Non-pigmented ciliary epithelial cell (primary cell): ENCODE measurements around the gene VAMP3.
"Not testable (repeated sequence)": the region's sequence is repeated elsewhere in the genome, so short reads cannot be mapped to it uniquely, and the experiment has no call there.

Experiments used
- DNase-seq: peaks from one replicate; pipeline ENCODE4 v3.0.0-alpha.2; 2010; ENCODE audit warnings: low read depth

The VAMP3 gene

GRCh38 chr1:7768583-7768982, 2.5 kb upstream of the VAMP3 start:
- no peak for DNase-seq

DNA sequence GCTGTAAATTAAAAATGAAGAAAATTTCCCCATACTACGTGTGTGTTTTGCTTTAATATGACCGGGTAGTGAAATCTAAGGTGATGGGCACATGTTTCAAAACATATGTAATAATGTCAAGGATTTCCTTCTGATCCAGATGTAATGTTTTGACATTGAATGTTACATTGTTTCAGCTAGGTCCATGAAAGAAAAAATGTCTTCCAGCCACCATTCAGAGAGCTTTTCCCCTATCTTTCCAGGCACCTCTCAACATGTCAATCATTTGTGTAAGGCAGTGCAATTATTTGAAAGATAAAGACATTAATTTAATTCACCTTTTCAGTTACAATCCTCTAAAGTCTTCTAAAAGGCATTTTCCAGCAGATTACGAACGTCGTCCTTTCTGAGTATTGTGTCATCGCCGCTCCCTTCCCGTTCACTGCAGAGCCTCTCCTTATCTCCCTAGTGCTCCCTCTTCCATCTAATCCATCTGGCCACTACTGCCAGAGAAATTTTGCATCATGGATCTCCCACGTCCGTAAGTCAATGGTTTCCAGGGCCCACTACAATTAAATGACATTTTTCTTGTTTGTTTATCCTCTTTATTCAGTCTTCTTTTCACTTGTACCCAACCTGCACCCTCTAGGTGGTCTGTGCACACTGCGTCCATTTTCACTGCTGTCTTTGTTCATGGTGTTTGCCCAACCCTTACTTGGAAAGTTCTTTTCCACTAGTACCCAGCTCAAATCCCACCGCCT, 1.3 kb upstream of the VAMP3 start:
- no peak for DNase-seq

DNA sequence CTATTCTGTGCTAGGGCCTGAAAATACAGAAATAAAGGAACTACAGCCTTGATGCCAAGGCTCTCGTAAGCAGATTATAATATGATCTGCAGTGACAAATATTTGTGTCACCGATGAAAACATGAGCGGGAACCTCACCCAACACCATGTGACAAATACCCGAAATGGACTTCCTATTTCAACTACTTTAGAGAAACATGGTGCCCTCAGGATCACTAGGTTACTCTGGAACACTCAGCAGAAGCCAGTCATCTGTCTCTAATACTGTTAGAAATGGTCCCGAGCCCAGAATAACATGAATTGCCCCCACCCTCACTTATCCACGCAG, 463 bp upstream of the VAMP3 start:
- DNase-seq, result no peak

DNA sequence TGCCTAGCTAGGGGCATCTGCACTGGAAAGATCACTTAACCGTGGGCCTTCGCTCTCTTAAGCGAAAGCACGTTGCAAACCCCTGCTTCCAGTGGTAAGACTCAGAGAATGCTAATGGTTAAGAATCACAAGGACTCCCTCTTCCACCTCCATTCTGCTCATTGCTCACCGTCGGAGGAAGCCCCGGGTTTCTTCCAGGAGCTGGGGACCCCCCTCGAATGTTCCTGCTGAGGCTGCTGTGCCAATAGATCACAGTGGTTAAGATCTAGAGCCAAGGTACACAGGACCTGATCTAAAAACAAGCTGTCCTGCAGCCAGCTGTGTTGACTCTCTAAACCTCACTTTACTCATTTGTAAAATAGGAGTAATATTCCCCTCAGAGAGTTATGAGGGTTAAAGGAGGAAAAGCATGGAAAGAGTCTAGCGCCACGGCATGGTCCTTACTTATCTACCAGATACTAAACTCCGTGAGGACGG, 765 bp downstream of the VAMP3 start:
- DNase-seq, result no peak

- DNase-seq, result no peak
These were observed 6.5 kb downstream of the VAMP3 start for GRCh38 chr1:7777591-7777990.

DNA sequence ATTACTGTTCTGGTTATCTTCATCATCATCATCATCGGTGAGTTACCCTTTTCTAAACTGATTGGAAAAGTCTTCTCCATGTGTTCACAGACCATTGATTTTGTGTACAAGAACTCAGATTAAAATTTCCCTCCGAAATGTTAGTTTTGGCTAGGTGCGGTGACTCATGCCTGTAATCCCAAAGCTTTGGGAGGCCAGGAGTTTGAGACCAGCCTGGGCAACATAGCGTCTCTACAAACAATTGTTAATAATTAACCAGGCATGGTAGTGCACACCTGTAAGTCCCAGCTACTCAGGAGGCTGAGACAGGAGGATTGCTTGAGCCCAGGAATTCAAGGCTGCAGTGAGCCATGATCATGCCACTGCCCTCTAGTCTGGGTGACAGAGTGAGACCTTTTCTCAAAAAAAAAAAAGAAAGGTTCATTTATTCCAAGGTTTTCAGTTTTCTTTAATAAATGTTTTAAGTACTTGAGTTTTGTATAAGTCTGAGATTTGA, 7.1 kb downstream of the VAMP3 start:
- no peak for DNase-seq

- no peak for DNase-seq
These were observed 9.9 kb downstream of the VAMP3 start for GRCh38 chr1:7780976-7781375.

DNA sequence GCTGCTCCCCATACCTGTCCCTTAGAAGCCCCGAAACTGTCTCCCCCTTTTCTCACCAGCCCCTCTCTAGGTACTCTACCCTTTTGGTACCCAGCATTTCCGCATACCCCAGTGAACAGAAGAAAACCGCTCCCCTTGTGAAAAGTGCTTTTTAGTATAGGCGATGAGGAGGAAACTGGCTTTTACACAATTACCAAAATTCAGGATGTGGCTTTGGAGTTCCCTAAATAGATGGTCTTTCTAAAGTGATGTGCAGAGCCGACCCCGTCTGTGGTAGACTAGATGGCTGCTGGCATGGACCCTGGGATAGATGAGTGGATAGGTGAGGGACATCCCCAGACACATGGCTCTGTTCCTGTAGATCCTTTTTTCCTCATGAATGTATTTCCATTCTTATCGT, 10.4 kb downstream of the VAMP3 start:
- DNase-seq, result no peak

- no peak for DNase-seq
These were observed 10.9 kb downstream of the VAMP3 start for GRCh38 chr1:7781923-7782495.

DNA sequence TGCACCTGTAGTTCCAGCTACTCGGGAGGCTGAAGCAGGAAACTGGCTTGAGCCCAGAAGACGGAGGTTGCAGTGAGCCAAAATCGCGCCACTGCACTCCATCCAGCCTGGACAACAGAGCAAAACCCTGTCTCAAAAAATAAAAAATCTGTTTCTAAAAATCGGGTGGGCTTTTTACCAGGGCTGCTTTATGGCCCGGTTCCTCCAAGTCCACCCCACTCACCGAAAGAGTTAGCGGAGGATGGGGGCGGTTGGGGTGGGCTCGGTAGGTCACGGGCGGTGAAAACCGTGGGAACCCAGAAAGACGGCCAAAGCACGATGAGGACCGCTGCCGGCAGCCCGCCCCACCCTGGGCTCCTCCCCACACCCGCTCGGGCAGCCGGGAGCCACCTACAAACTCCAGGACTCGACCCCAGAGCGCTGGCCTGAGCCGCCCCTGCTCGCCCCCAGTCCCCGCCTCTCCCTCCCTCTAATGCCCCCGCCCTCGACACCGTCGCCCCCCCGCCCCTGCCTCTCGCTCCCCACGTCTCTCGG, 12.1 kb downstream of the VAMP3 start:
- no peak for DNase-seq

DNA sequence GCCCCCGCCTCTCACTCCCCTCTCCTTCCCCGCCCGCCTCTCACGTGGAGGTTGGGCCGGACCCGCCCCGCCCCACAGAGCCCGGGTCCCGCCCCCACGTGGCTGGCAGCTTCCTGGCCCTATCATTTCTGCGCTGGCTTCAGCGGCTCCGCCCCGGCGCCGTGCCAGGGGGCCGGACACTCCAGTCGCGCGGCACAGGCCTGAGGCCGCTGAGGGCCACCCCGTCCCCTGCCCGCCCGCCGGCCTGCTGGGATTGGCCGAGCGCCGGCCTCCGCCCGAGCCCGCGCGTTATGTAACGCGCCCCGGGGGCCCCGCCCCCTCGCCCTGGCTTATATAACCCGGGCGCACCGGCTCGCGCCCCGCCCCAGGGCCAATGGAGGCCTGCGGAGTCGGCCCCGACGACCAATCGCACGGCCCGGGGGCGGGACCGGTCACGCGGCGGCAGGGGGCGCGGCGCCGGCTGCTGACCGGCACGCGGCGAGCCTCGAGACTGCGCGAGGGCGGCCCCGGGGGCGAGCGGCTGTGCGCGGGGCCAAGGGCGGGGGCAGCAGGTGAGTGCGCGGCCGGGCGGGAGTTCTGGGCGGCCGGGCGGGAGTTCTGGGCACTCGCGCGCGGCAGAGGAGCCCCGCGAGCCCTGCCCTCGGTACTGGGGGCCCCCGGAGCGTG, 12.9 kb downstream of the VAMP3 start, which contains the start of gene PER3:
Gene PER3, plus strand, starts transcription at position 466 of the 666 bp plus-strand sequence. CDS start 587 bp downstream, outside the sequence.
- peak; percentile 63 for DNase-seq

- no peak for DNase-seq
These were observed 13.5 kb downstream of the VAMP3 start for GRCh38 chr1:7784492-7785071.

GRCh38 chr1:7785108-7785507, 14.0 kb downstream of the VAMP3 start:
- no peak for DNase-seq

- no peak for DNase-seq
These were observed 15.7 kb downstream of the VAMP3 start for GRCh38 chr1:7786795-7787194.

GRCh38 chr1:7789828-7790227, 18.7 kb downstream of the VAMP3 start:
- no peak for DNase-seq

GRCh38 chr1:7791027-7791426, 19.9 kb downstream of the VAMP3 start:
- not testable (repeated sequence) for DNase-seq

GRCh38 chr1:7795406-7795805, 24.3 kb downstream of the VAMP3 start:
- DNase-seq, result no peak

DNA sequence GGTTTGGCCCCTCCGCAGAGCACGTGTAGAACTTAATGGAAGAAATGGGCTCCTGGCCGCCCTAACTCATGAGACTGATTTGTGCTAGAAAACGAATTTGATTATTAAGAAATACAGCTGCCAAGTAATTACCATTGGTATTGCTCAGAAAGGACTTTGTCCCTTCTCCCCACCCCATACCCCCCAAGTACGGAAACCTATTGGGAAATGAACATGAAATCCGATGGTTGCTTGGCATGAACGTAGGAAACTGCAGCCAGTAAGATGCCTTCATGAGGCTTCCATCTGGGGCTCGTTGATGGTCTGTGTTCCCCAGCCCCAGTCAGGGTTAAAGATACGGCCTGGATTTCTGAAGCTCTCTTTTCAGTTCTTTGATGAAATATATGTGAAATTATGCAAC, 34.4 kb downstream of the VAMP3 start:
- no peak for DNase-seq

DNA sequence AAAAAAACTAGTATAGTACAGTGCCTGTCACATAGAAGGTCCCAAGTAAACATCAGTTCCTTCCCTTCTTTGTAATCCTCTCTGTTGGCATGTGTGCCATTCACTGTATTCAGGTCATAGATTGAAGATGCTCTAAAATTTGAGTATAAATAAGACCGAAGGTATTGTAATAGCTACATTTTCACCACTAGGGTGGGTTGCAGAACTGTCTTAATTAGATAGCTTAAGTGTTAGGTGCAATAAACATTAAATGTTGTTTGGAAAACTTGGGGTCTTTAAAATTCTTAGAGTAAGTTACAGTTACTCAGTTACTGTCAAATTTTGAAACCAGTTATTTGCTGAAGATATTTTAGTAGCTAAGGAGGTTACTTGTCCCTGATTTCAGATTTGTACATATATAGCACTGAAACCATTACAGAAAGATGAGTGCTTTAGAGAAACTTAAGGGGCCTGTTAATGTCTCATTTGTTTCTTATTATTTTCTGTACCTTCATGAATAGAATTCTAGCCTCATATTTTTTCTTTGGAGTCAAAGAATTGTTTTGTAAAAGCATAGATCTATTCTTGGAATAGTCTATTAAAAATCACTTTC, 37.3 kb downstream of the VAMP3 start:
- no peak for DNase-seq

DNA sequence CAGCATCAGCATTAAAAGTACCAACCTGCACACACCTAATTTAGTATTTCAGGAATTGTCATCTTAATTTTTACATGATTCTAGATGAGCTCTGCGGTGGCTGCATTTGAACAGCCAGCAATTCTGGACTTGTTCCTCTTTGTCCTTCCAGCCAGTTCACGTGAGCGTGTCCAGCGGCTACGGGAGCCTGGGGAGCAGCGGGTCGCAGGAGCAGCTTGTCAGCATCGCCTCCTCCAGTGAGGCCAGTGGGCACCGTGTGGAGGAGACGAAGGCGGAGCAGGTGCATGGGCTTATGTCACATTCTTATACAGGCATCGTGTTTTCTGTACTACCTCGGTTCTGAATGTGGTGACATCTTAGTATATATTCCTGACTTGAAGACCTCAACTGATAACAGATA, 38.6 kb downstream of the VAMP3 start:
- DNase-seq, result no peak

DNA sequence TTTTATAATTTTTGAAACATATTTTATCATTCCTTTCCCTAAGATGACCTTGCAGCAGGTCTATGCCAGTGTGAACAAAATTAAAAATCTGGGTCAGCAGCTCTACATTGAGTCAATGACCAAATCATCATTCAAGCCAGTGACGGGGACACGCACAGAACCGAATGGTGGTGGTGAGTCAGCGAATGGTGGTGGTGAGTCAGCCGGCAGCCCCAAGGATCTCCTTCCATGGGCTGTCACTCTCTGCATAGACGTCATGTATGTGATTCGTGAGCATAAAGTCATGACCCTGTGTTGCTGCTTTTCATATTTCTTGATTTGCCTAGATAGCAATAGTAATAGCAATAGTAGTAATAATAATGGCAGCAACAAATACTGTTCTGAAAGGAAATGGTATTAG, 39.3 kb downstream of the VAMP3 start:
- DNase-seq, result peak; percentile 67

DNA sequence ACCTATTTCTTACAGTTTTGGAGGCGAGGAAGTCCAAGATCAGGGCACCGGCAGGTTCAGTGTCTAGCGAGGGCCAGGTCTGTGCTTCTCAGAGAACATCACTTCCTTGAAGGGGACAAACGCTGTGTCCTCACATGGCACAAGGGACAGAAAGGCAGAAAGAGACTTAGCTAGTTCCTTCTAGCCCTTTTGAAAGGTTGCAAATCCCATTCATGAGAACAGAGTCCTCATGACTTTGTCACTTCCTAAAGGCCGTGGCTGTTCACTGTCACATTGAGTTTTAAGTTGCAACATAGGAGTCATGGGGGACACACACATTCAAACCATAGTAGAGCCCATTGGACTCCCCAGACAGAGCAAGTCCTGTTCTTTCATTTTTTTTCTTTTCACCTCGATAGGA, 40.4 kb downstream of the VAMP3 start:
- no peak for DNase-seq
